Measurements from ENCODE around the gene F11R.

GRCh38 chr1:160973491-160973890, 47.5 kb downstream of the F11R start:
- TF ChIP-seq CTCF (conservative IDR thresholded peaks at IDR 0.05; ENCODE audit: low read length) (no peak), EZH2phosphoT487 (IDR thresholded peaks at IDR 0.05; ENCODE audit: borderline replicate concordance, low read depth, low read length) (no peak)

Measured in OCI-LY7 (cell line).